Hematopoietic multipotent progenitor cell (in vitro differentiated cells): Measurements from ENCODE around the gene PACRG. TPM values are rescaled to one million over a fixed set of nuclear protein-coding genes. Genes with fewer than 3 reads are reported as not detected.
"Not testable (repeated sequence)": the region's sequence is repeated elsewhere in the genome, so short reads cannot be mapped to it uniquely, and the experiment has no call there.

ENCODE experiments used
- DNase-seq, 3 donors: peaks; one replicate each; pipeline ENCODE4 v3.0.0-alpha.2; 2011 to 2015; ENCODE audit warnings: low read depth in 2 of 3, low spot score in 2 of 3
- total RNA-seq: library from RNA; depleted of rRNA; stranded (reverse); fragments of >200 nt; gene quantifications from one replicate; pipeline ENCODE4 v1.2.3, GENCODE V29; 2012

PACRG gene
- total RNA-seq, 1 donor, result 5.7 TPM

- DNase-seq, result no peak
These were observed 570.5 kb downstream of the PACRG start for GRCh38 chr6:163298079-163298830.

GRCh38 chr6:163300838-163301237 lies 573.1 kb downstream of the PACRG start:
- no peak for DNase-seq

GRCh38 chr6:163301726-163302635 lies 574.2 kb downstream of the PACRG start:
- DNase-seq, result no peak

GRCh38 chr6:163302747-163303146 lies 575.0 kb downstream of the PACRG start:
- no peak for DNase-seq

GRCh38 chr6:163306000-163306399 lies 578.2 kb downstream of the PACRG start:
- DNase-seq, result no peak

GRCh38 chr6:163308629-163309440 lies 581.1 kb downstream of the PACRG start:
- no peak for DNase-seq

- no peak for DNase-seq
These were observed 581.8 kb downstream of the PACRG start for GRCh38 chr6:163309491-163310026.

- DNase-seq, result no peak
These were observed 582.6 kb downstream of the PACRG start for GRCh38 chr6:163310096-163310972.

- no peak for DNase-seq
These were observed 583.2 kb downstream of the PACRG start for GRCh38 chr6:163310973-163311383.

- no peak for DNase-seq
These were observed 584.1 kb downstream of the PACRG start for GRCh38 chr6:163311830-163312229.

- DNase-seq, result no peak
These were observed 585.8 kb downstream of the PACRG start for GRCh38 chr6:163313566-163313965.

- no peak for DNase-seq
These were observed 586.2 kb downstream of the PACRG start for GRCh38 chr6:163313981-163314380.

GRCh38 chr6:163314791-163315470 lies 587.2 kb downstream of the PACRG start:
- DNase-seq, result no peak

GRCh38 chr6:163316866-163317495 lies 589.2 kb downstream of the PACRG start:
- DNase-seq, result not testable (repeated sequence)

- DNase-seq, result no peak
These were observed 590.5 kb downstream of the PACRG start for GRCh38 chr6:163318071-163318786.

GRCh38 chr6:163319609-163320366 lies 592.0 kb downstream of the PACRG start:
- no peak for DNase-seq

- DNase-seq, result no peak
These were observed 592.6 kb downstream of the PACRG start for GRCh38 chr6:163320402-163320801.
